K562 (cell line): ENCODE data around the gene TTC31. TPM values are rescaled to one million over a fixed set of nuclear protein-coding genes. Genes with fewer than 3 reads are reported as not detected.
A peak's percentile ranks its signal among the peaks of the same experiment; 100 is the strongest.

Source experiments
- CGGBP1 ChIP-seq: fragments of 250-450 bp; sonication (Bioruptor Pico); IDR thresholded peaks from 2 replicates; pipeline ENCODE4 v1.9.0; 2021; ENCODE audit warnings: mild to moderate bottlenecking
- EGR1 ChIP-seq: fragments of 450-650 bp; conservative IDR thresholded peaks from 2 replicates; pipeline ENCODE4 v1.6.1; 2017; ENCODE audit warnings: mild to moderate bottlenecking
- NFATC3 ChIP-seq: fragments of 450-650 bp; IDR thresholded peaks from 2 replicates; pipeline ENCODE4 v1.6.1; 2017; ENCODE audit warnings: mild to moderate bottlenecking
- PURB ChIP-seq: sonication (generic); formaldehyde crosslinking; IDR thresholded peaks from 2 replicates; pipeline ENCODE4 v1.9.0; 2021; ENCODE audit warnings: low read depth, mild to moderate bottlenecking, missing genetic modification reagents
- polyA plus RNA-seq, 8 experiments: library from polyadenylated mRNA; depleted of rRNA in 4 of 8; stranded (reverse) in 5 of 8; unstranded in 3 of 8; fragments of >200 nt; fragmentation: Nextera tagmentation in 2 of 8; fragmentation: Illumina TruSeq in 1 of 8; extraction: Ambion mirVana in 2 of 8; extraction: Trizol in 1 of 8; gene quantifications; 2 replicates each; pipeline versions ENCODE4 v1.2.1 to v1.2.3, GENCODE V29; 2011 to 2014; ENCODE audit warnings: inconsistent platforms in 1 of 8, missing spikeins in 1 of 8
- total RNA-seq, 7 experiments: library from RNA; depleted of rRNA in 6 of 7; stranded (reverse); fragments of >200 nt in 6 of 7; fragmentation: Illumina TruSeq in 2 of 7; extraction: Trizol in 2 of 7; gene quantifications; 2 replicates each; pipeline versions ENCODE4 v1.2.1 to v1.2.3, GENCODE V29; 2011 to 2021; ENCODE audit warnings: low replicate concordance in 1 of 7
- TF ChIP-seq, protein P1 (sequence below): fragments of 450-650 bp; IDR thresholded peaks from 2 replicates; pipeline ENCODE4 v1.6.1; 2016; ENCODE audit warnings: mild to moderate bottlenecking, moderate library complexity
- TF ChIP-seq, protein P2 (sequence below), 2 experiments: fragments of 450-650 bp; IDR thresholded peaks; 2 replicates each; pipeline ENCODE4 v1.6.1; 2016; ENCODE audit warnings: mild to moderate bottlenecking in 2 of 2, borderline replicate concordance in 1 of 2, low read depth in 1 of 2, moderate library complexity in 1 of 2

Gene TTC31
- total and polyA plus RNA-seq, 9 of the 15 experiments (the other 6 are each of a cell fraction or from before 2014, with no cell fraction given), result 4.7 to 30.5 (median 15.9) TPM

GRCh38 chr2:74507145-74507925 is 24.5 kb downstream of the TTC31 start, which contains the start of gene PCGF1 (continued):
- TF ChIP-seq, protein P1, sequence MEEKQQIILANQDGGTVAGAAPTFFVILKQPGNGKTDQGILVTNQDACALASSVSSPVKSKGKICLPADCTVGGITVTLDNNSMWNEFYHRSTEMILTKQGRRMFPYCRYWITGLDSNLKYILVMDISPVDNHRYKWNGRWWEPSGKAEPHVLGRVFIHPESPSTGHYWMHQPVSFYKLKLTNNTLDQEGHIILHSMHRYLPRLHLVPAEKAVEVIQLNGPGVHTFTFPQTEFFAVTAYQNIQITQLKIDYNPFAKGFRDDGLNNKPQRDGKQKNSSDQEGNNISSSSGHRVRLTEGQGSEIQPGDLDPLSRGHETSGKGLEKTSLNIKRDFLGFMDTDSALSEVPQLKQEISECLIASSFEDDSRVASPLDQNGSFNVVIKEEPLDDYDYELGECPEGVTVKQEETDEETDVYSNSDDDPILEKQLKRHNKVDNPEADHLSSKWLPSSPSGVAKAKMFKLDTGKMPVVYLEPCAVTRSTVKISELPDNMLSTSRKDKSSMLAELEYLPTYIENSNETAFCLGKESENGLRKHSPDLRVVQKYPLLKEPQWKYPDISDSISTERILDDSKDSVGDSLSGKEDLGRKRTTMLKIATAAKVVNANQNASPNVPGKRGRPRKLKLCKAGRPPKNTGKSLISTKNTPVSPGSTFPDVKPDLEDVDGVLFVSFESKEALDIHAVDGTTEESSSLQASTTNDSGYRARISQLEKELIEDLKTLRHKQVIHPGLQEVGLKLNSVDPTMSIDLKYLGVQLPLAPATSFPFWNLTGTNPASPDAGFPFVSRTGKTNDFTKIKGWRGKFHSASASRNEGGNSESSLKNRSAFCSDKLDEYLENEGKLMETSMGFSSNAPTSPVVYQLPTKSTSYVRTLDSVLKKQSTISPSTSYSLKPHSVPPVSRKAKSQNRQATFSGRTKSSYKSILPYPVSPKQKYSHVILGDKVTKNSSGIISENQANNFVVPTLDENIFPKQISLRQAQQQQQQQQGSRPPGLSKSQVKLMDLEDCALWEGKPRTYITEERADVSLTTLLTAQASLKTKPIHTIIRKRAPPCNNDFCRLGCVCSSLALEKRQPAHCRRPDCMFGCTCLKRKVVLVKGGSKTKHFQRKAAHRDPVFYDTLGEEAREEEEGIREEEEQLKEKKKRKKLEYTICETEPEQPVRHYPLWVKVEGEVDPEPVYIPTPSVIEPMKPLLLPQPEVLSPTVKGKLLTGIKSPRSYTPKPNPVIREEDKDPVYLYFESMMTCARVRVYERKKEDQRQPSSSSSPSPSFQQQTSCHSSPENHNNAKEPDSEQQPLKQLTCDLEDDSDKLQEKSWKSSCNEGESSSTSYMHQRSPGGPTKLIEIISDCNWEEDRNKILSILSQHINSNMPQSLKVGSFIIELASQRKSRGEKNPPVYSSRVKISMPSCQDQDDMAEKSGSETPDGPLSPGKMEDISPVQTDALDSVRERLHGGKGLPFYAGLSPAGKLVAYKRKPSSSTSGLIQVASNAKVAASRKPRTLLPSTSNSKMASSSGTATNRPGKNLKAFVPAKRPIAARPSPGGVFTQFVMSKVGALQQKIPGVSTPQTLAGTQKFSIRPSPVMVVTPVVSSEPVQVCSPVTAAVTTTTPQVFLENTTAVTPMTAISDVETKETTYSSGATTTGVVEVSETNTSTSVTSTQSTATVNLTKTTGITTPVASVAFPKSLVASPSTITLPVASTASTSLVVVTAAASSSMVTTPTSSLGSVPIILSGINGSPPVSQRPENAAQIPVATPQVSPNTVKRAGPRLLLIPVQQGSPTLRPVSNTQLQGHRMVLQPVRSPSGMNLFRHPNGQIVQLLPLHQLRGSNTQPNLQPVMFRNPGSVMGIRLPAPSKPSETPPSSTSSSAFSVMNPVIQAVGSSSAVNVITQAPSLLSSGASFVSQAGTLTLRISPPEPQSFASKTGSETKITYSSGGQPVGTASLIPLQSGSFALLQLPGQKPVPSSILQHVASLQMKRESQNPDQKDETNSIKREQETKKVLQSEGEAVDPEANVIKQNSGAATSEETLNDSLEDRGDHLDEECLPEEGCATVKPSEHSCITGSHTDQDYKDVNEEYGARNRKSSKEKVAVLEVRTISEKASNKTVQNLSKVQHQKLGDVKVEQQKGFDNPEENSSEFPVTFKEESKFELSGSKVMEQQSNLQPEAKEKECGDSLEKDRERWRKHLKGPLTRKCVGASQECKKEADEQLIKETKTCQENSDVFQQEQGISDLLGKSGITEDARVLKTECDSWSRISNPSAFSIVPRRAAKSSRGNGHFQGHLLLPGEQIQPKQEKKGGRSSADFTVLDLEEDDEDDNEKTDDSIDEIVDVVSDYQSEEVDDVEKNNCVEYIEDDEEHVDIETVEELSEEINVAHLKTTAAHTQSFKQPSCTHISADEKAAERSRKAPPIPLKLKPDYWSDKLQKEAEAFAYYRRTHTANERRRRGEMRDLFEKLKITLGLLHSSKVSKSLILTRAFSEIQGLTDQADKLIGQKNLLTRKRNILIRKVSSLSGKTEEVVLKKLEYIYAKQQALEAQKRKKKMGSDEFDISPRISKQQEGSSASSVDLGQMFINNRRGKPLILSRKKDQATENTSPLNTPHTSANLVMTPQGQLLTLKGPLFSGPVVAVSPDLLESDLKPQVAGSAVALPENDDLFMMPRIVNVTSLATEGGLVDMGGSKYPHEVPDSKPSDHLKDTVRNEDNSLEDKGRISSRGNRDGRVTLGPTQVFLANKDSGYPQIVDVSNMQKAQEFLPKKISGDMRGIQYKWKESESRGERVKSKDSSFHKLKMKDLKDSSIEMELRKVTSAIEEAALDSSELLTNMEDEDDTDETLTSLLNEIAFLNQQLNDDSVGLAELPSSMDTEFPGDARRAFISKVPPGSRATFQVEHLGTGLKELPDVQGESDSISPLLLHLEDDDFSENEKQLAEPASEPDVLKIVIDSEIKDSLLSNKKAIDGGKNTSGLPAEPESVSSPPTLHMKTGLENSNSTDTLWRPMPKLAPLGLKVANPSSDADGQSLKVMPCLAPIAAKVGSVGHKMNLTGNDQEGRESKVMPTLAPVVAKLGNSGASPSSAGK, result peak; percentile 33
- TF ChIP-seq NFATC3, result no peak
- TF ChIP-seq EGR1, result peak; percentile 54
- no peak for TF ChIP-seq CGGBP1 (CRISPR knock-in tag)
- no peak for TF ChIP-seq PURB (CRISPR knock-in tag)
- TF ChIP-seq, protein P2, sequence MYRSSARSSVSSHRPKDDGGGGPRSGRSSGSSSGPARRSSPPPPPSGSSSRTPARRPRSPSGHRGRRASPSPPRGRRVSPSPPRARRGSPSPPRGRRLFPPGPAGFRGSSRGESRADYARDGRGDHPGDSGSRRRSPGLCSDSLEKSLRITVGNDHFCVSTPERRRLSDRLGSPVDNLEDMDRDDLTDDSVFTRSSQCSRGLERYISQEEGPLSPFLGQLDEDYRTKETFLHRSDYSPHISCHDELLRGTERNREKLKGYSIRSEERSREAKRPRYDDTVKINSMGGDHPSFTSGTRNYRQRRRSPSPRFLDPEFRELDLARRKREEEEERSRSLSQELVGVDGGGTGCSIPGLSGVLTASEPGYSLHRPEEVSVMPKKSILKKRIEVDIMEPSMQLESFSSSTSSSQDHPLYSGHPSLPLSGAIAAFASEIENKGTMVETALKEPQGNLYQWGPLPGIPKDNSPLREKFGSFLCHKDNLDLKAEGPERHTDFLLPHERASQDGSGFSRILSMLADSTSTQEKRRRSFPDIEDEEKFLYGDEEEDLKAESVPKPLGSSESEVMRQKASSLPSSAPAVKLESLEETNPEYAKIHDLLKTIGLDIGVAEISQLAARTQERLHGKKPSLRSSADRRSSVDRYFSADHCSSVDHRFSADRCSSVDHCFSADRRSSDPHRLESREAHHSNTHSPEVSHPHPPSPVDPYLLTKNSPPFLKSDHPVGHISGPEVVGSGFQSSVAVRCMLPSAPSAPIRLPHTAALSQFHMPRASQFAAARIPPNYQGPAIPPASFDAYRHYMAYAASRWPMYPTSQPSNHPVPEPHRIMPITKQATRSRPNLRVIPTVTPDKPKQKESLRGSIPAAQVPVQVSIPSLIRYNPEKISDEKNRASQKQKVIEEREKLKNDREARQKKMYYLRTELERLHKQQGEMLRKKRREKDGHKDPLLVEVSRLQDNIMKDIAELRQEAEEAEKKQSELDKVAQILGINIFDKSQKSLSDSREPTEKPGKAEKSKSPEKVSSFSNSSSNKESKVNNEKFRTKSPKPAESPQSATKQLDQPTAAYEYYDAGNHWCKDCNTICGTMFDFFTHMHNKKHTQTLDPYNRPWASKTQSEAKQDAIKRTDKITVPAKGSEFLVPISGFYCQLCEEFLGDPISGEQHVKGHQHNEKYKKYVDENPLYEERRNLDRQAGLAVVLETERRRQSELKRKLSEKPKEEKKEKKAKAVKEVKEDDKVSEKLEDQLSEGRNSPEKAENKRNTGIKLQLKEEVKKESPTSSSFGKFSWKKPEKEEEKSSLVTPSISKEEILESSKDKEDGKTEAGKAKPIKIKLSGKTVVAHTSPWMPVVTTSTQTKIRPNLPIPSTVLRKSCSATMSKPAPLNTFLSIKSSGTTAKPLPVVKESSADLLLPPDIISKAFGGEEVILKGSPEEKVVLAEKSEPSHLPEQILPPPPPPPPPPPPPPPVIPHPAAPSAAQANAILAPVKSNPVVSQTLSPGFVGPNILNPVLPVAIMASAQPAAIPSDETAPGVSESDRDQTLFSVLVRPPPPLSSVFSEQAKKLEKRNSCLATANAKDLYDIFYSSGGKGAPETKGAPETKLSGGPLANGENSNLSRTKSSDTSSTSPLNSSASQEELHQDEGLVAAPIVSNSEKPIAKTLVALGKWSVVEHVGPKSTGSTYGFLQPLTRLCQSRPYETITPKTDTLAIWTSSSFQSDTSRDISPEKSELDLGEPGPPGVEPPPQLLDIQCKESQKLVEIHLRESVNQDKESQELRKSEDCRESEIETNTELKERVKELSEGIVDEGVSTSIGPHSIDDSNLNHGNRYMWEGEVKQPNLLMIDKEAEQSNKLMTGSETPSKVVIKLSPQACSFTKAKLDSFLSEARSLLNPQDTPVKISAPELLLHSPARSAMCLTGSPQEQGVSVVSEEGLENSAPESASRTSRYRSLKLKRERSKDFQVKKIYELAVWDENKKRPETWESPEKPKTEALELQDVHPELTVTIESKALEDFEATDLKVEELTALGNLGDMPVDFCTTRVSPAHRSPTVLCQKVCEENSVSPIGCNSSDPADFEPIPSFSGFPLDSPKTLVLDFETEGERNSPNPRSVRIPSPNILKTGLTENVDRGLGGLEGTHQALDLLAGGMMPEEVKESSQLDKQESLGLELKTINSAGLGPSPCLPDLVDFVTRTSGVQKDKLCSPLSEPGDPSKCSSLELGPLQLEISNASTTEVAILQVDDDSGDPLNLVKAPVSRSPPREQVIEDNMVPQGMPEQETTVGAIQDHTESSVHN (IDR thresholded peaks at IDR 0.05; ENCODE audit: borderline replicate concordance in 1 of 2, low read depth in 1 of 2), result no peak
